ENCODE measurements around the gene IL22RA1. TPM values are rescaled to one million over a fixed set of nuclear protein-coding genes. Genes with fewer than 3 reads are reported as not detected.
A peak's percentile ranks its signal among the peaks of the same experiment; 100 is the strongest.

Gene IL22RA1
- total RNA-seq, 1 experiment from 2014 or later = 0.13 TPM

GRCh38 chr1:24121406-24121805 lies 21.5 kb downstream of the IL22RA1 start:
- Mint-ChIP-seq H3K4me3 (no peak overlapping the region), H3K4me1 (peaks cover 5 to 10% of the 10 kb centered on the region in 2 experiments; a peak in 3 of 4 replicates), H3K9me3 (no peaks in the 10 kb centered on the region), H3K36me3 (ENCODE audit: insufficient read depth in 1 of 3, low read depth in 3 of 3) (no peaks in the 10 kb centered on the region), H3K27me3 (ENCODE audit: low read depth) (no peaks in the 10 kb centered on the region; the same call in none of the 2 replicates), H3K27ac (peak overlapping the region in 1 of 3 experiments; percentile 96; a peak in 1 of 7 replicates)
- no peaks in the 10 kb centered on the region for H3K79me2 ChIP-seq (ENCODE audit: insufficient read depth, low read length)
- no peak for DNase-seq
- no peak overlapping the region for H2BK12ac ChIP-seq (ENCODE audit: insufficient read length, low read depth, low read length)
- no peaks in the 10 kb centered on the region for H3K9me3 ChIP-seq (ENCODE audit: control insufficient read depth, low read depth, low read length)
- H3K4me2 ChIP-seq (ENCODE audit: insufficient read depth, insufficient read length, low read length) = no peak overlapping the region
- no peak overlapping the region for H2BK5ac ChIP-seq (ENCODE audit: insufficient read length, low read length)
- no peak overlapping the region for H3K23ac ChIP-seq (ENCODE audit: insufficient read length, low read depth, low read length)
- no peaks in the 10 kb centered on the region for H3K27me3 ChIP-seq (ENCODE audit: insufficient read depth, low read length)
- H4K5ac ChIP-seq (ENCODE audit: insufficient read length, low read depth, low read length) = no peak overlapping the region
- H3K18ac ChIP-seq (ENCODE audit: insufficient read length, low read depth, low read length) = no peak overlapping the region
- no peak overlapping the region for H3K56ac ChIP-seq (ENCODE audit: insufficient read length, low read depth, low read length)
- no peak overlapping the region for H3K4ac ChIP-seq (ENCODE audit: low read depth, low read length)
- no peaks in the 10 kb centered on the region for H3K79me1 ChIP-seq (ENCODE audit: insufficient read depth, low read depth, low read length, poor library complexity, severe bottlenecking)
- no peak overlapping the region for H4K8ac ChIP-seq (replicated peaks; ENCODE audit: insufficient read length, low read depth, low read length)
- no peak overlapping the region for H2AK5ac ChIP-seq (ENCODE audit: insufficient read length, low read length)
- no peak overlapping the region for H3K9ac ChIP-seq (ENCODE audit: extremely low read depth, insufficient read length, low read length)
- no peak for TF ChIP-seq CTCF (conservative IDR thresholded peaks at IDR 0.05)
- no peaks in the 10 kb centered on the region for H4K20me1 ChIP-seq (ENCODE audit: control insufficient read depth, insufficient read depth, insufficient read length)
- no peak overlapping the region for H3K14ac ChIP-seq (ENCODE audit: insufficient read depth, low read length)
- no peak overlapping the region for H3T11ph ChIP-seq (ENCODE audit: low read length)
- no peak overlapping the region for H2AFZ ChIP-seq (ENCODE audit: low read length)
- no peak overlapping the region for H2BK20ac ChIP-seq (ENCODE audit: low read depth, low read length, poor library complexity, severe bottlenecking)
- no peaks in the 10 kb centered on the region for H3K4me1 ChIP-seq (ENCODE audit: insufficient read depth, low read length)
- no peak overlapping the region for H4K91ac ChIP-seq (ENCODE audit: insufficient read length, low read depth, low read length)
- H3K27ac ChIP-seq (ENCODE audit: insufficient read length, low read depth, low read length) = no peak overlapping the region
- H2BK120ac ChIP-seq (ENCODE audit: low read depth, low read length, poor library complexity, severe bottlenecking) = no peak overlapping the region
- H2BK15ac ChIP-seq (ENCODE audit: low read depth, low read length) = no peak overlapping the region
- no CpG with 5 or more reads among the region's 14 CpGs for WGBS (ENCODE audit: extremely low coverage, insufficient read length, low lambda C conversion rate)
- H3K23me2 ChIP-seq (ENCODE audit: insufficient read length, low read depth, low read length, poor library complexity, severe bottlenecking) = no peaks in the 10 kb centered on the region

Data from H9 (cell line).